Stomach smooth muscle (tissue), 2 donors: ENCODE measurements around the gene RTN4IP1.

Experiments used
- H3K27ac ChIP-seq: one replicate; pipeline ENCODE4 v1.7.0; 2013; ENCODE audit warnings: mild to moderate bottlenecking, low read length, inconsistent platforms
- H3K27me3 ChIP-seq, 2 donors: one replicate each; pipeline ENCODE4 v1.7.0; 2013; ENCODE audit warnings: low read length in 2 of 2; ENCODE audit not compliant: insufficient read depth in 2 of 2, control insufficient read depth in 1 of 2
- H3K36me3 ChIP-seq, 2 donors: one replicate each; pipeline ENCODE4 v1.7.0; 2013; ENCODE audit warnings: low read length in 2 of 2; ENCODE audit not compliant: control insufficient read depth in 2 of 2, insufficient read depth in 2 of 2
- H3K4me1 ChIP-seq: one replicate; pipeline ENCODE4 v1.7.0; 2013; ENCODE audit warnings: low read length; ENCODE audit not compliant: control insufficient read depth, insufficient read depth
- H3K4me3 ChIP-seq, 2 donors: one replicate each; pipeline ENCODE4 v1.7.0; 2013; ENCODE audit warnings: low read length in 2 of 2
- H3K9ac ChIP-seq, 2 donors: one replicate each; pipeline ENCODE4 v1.7.0; 2013; ENCODE audit warnings: low read length in 2 of 2, mild to moderate bottlenecking in 1 of 2
- H3K9me3 ChIP-seq, 2 donors: one replicate each; pipeline ENCODE4 v1.7.0; 2013; ENCODE audit warnings: low read length in 2 of 2; ENCODE audit not compliant: control insufficient read depth in 2 of 2
- donor health status: healthy.
- donor health status: Pancreatic carcinoma.

RTN4IP1 gene

GRCh38 chr6:106581468-106581867 is 47.8 kb downstream of the RTN4IP1 start:
- no peaks in the 10 kb centered on the region for H3K4me1 ChIP-seq
- no peak overlapping the region for H3K9ac ChIP-seq
- no peaks in the 10 kb centered on the region for H3K9me3 ChIP-seq
- H3K4me3 ChIP-seq, result no peak overlapping the region
- H3K27me3 ChIP-seq, result no peaks in the 10 kb centered on the region
- no peak overlapping the region for H3K27ac ChIP-seq
- H3K36me3 ChIP-seq, result peaks cover 10 to 11% of the 10 kb centered on the region in 2 donors

- Histone ChIP-seq H3K4me3 (no peak overlapping the region), H3K27me3 (no peaks in the 10 kb centered on the region), H3K36me3 (peaks cover 9 to 12% of the 10 kb centered on the region in 2 donors), H3K9me3 (no peaks in the 10 kb centered on the region), H3K9ac (no peak overlapping the region), H3K4me1 (no peaks in the 10 kb centered on the region), H3K27ac (no peak overlapping the region)
Observed at GRCh38 chr6:106579281-106579680, 50.0 kb downstream of the RTN4IP1 start.

DNA sequence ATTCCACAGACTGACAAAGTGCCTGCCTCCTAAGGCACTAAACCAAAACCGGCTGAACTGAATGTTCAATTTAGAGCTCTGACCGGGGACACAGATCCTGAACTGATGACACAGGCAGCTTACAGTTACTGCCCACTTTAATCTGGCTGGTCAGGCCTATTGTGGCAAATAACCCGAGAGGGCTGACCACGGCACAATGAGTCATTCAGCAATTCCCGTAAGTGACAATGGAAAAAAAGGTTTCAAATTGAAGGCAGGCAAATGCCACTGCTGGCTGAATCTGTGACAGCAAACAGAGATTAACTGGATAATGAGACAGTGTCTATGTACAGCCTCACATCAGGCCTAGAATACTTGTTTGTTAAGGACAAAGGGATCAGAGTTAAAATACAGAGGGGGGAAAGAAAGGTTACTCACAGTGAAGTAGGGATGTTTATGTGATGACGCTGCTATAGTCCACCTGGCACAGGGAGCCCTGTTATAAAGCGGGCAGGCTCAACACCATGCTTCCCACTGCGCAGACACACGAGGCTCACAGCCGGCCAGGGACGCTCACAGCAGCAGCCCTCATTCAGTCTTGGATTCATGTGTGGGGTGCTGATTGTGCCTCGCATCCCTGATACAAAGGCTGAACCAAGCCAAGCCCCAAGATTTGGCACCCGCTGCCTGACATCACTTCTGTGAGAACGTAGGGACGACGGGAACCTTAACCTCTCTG is 54.4 kb downstream of the RTN4IP1 start:
- Histone ChIP-seq H3K27ac (no peak overlapping the region), H3K9me3 (no peaks in the 10 kb centered on the region), H3K4me1 (no peaks in the 10 kb centered on the region)

GRCh38 chr6:106572875-106573585 is 56.3 kb downstream of the RTN4IP1 start:
- H3K36me3 ChIP-seq, result peaks cover 2 to 11% of the 10 kb centered on the region in 2 donors
- no peak overlapping the region for H3K27ac ChIP-seq

More for the DNA sequence above, 54.4 kb downstream of the RTN4IP1 start:
- H3K4me3 ChIP-seq, result no peak overlapping the region
- no peaks in the 10 kb centered on the region for H3K27me3 ChIP-seq
- H3K36me3 ChIP-seq, result peaks cover 2 to 8% of the 10 kb centered on the region in 2 donors
- H3K9ac ChIP-seq, result no peak overlapping the region

DNA sequence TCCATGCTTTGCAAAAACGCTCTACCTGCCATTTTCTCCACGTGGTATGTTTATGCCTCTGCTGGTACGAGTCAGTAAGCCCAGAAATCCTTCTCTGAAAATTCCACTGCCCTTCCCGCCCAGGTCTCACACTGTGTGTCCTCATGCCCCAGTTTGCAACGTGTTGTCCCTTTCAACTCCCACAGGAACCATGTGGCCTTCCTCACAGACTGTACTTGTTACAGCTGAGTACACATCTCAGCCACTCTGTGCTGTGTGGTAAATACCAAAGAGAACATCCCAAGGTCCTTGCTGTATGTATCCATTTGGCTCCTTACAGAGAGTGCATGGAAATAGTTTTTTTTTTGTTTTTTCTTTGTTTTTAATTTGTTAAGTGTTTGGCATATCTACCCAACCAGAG is 56.9 kb downstream of the RTN4IP1 start:
- Histone ChIP-seq H3K4me3 (no peak overlapping the region), H3K4me1 (no peaks in the 10 kb centered on the region), H3K27me3 (no peaks in the 10 kb centered on the region), H3K9me3 (no peaks in the 10 kb centered on the region), H3K36me3 (peaks cover 2 to 11% of the 10 kb centered on the region in 2 donors), H3K9ac (no peak overlapping the region), H3K27ac (no peak overlapping the region)

More at GRCh38 chr6:106572875-106573585, 56.3 kb downstream of the RTN4IP1 start:
- Histone ChIP-seq H3K4me1 (no peaks in the 10 kb centered on the region), H3K9me3 (no peaks in the 10 kb centered on the region), H3K27me3 (no peaks in the 10 kb centered on the region), H3K4me3 (no peak overlapping the region), H3K9ac (no peak overlapping the region)

- Histone ChIP-seq H3K4me1 (no peaks in the 10 kb centered on the region), H3K4me3 (no peak overlapping the region), H3K36me3 (peaks cover 0 to 6% of the 10 kb centered on the region in 2 donors), H3K9me3 (no peaks in the 10 kb centered on the region), H3K27me3 (no peaks in the 10 kb centered on the region), H3K9ac (no peak overlapping the region), H3K27ac (no peak overlapping the region)
Observed at GRCh38 chr6:106569428-106569827, 59.9 kb downstream of the RTN4IP1 start.

- no peak overlapping the region for H3K27ac ChIP-seq
Observed at GRCh38 chr6:106568530-106568929, 60.8 kb downstream of the RTN4IP1 start.

GRCh38 chr6:106564476-106564875 is 64.8 kb downstream of the RTN4IP1 start:
- H3K4me1 ChIP-seq, result no peaks in the 10 kb centered on the region
- peaks cover 0 to 4% of the 10 kb centered on the region in 2 donors for H3K36me3 ChIP-seq

More at GRCh38 chr6:106568530-106568929, 60.8 kb downstream of the RTN4IP1 start:
- H3K4me3 ChIP-seq, result no peak overlapping the region
- H3K36me3 ChIP-seq, result peaks cover 4 to 6% of the 10 kb centered on the region in 2 donors
- no peaks in the 10 kb centered on the region for H3K4me1 ChIP-seq
- no peaks in the 10 kb centered on the region for H3K9me3 ChIP-seq
- H3K27me3 ChIP-seq, result no peaks in the 10 kb centered on the region
- no peak overlapping the region for H3K9ac ChIP-seq

DNA sequence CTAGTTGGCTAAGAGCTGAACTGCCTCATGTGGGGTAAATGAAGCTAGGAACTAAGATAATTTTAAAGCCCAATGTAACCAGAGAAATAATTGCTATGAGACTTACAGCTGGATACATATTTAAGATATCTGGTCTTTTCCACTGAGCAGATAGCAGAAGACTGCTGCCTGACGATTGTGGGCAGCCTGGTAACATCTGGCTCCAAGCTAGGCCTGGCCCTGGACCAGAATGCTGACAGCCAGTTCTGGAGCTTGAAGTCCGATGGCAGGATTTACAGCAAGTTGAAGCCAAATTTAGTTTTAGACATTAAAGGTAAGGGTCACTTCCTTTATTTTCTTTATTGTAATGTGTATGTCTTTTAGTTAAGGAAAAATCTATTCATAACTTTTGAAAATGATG is 65.7 kb downstream of the RTN4IP1 start:
- Histone ChIP-seq H3K4me3 (no peak overlapping the region), H3K27me3 (no peaks in the 10 kb centered on the region), H3K4me1 (no peaks in the 10 kb centered on the region), H3K36me3 (peaks cover 0 to 4% of the 10 kb centered on the region in 2 donors), H3K9me3 (no peaks in the 10 kb centered on the region), H3K27ac (no peak overlapping the region), H3K9ac (no peak overlapping the region)

More at GRCh38 chr6:106564476-106564875, 64.8 kb downstream of the RTN4IP1 start:
- no peak overlapping the region for H3K9ac ChIP-seq
- no peak overlapping the region for H3K4me3 ChIP-seq
- no peak overlapping the region for H3K27ac ChIP-seq
- no peaks in the 10 kb centered on the region for H3K9me3 ChIP-seq
- no peaks in the 10 kb centered on the region for H3K27me3 ChIP-seq

DNA sequence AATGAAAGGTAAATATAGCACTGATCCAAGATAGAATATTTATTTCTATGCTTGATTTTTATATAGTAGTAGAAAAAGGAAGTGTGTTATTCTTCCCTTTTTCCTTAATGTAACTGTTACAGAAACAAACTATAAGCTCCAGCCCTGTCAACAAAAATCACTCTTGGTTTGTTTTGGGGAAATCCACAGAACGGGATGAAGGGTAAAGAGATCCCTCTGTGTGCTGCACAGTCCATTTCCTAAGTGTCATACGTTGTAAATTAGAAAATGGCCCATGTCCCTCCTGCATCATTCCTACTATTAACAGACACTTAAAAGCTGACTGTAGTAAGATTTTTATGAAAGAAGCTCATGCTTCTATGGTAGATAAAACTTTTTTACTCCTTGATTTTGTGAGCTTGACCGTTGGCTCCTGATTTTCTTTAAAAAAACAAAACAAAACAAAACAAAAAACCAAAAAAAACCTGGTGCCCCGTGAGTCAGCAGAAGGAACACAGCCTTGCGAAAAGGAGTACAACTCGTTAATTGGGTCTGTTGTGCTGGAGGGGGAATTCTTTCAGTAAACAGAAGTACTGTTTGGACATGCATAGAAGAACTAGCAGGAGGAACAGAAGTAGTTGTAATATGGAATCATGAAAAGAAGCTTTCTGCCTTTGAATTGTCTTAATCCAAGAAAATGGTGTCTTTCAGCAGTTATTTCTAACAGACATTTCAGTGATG is 67.5 kb downstream of the RTN4IP1 start:
- Histone ChIP-seq H3K4me1 (no peaks in the 10 kb centered on the region), H3K4me3 (no peak overlapping the region), H3K27ac (no peak overlapping the region), H3K9me3 (no peaks in the 10 kb centered on the region), H3K36me3 (peaks cover 0 to 4% of the 10 kb centered on the region in 2 donors), H3K9ac (no peak overlapping the region), H3K27me3 (no peaks in the 10 kb centered on the region)
